Measurements from ENCODE around the gene SIGLEC12.
"Not testable (repeated sequence)": the region's sequence is repeated elsewhere in the genome, so short reads cannot be mapped to it uniquely, and the experiment has no call there.

The SIGLEC12 gene

DNA sequence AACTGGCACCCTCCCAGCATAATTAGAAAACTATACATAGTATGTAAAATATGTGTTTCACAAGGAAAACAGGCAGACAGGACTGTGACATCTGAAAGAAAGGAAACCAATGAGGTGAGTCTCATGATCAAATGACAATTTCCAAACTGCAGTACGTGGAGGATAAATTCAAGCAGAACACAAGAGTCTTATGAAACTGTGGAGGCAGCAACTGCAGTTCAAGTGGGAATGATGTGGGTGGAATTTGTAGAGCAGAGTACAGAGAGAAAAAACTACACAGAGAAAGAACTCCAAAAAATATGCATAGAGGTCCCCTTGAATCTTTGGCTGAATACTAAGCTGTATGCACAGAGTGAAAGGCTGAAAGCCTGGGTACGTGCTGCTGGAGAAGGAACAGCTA is 20.2 kb upstream of the SIGLEC12 start:
- DNase-seq, result no peak

DNA sequence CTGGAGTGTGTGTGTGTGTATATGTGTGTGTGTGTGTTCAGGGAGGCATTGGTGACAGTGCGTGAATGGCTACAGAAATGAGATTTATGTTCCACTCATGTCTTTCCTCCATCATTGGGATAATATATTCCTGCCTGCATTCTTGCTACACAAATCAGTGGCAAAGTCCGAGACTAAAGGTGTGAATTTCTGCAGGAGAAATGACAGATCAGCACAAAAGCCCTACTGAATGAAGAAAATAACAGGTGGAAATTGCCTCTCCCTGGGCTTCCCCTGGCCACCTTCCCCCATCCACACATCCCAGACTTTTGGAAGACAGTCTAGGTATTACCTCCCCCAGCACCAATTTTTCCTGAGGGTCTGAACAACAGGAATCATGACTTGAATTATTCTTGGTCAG is 19.8 kb upstream of the SIGLEC12 start:
- no peak for DNase-seq

DNA sequence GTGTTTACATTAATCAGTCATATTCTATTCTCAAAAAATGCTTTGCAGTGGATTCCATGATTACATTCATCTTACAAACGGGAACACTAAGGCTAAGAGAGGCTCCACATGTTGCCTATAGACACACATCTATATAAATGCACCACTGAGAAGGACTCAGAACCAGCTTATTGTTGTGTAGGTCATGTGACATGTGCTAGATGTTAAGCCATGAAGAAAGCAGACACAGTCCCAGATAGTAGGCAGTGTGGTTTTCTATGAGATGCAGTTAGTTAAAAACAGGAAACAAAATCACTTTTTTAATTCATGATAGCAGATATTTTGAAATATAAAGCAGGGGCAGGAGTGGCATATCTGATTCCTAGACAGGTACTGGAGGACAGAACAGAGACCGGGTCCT is 19.1 kb upstream of the SIGLEC12 start:
- no peak for DNase-seq

DNA sequence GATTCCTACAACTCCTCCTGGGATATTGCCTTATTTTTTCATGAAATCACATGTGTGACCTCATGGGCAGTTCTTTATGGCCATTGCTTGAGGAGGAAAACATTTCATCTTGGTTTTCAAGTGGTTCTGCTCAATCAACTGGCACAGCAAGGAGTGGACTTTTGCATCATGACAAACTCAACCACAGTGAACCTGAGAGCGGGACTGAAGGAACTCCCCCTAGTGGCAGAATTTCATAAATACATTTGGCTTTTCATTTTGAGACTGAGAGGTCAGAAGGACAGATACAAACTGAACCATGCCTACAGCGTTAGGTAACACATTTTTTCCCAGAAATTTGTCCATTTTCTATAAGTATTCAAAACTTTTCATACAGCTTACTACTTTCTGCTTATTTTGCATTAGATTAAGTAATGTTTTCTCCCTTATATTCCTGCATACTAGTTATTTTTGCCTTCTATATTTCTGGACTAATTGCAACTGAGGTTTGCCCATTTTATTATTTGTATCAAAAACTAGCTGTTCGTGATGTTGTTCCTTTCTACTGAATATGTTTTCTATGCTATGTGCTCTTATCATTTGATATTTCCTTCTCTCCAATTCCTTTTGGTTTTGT is 13.4 kb upstream of the SIGLEC12 start:
- DNase-seq, result no peak

DNA sequence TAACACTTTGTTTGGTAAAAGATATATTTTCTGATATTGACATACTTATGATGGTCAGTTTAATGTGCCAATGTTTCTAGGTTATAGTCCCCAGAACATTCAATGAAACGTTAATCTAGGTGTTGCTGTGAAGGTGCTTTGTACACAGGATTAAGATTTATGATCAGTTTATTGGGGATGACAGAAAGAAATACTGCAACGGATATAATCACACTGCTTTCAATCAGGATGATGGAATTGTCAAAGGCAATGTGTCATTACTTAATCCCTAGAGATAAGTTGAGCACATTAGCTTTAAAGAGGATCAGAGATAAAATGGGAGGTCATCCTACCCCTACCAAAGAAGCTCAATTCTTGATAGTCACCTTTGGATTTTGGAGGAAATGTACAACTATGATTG is 12.4 kb upstream of the SIGLEC12 start:
- no peak for DNase-seq

DNA sequence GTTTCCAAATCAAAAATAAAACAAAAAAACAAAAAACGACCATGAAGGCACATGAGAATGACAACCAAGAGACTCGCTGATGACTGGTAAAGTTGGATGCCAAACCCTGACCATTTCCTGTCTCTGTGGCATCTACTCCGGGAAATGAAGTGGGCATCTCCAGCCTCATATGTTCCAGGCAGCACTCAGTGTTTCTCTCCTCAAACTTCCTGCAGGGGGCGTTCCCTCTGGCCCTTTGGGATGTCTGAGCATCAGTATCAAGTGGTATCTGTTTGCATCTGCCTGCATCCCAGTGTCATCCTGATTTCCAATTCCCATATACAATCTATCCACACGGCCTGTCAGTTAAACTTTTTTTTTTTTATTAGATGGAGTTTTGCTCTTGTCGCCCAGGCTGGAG is 9.8 kb upstream of the SIGLEC12 start:
- no peak for DNase-seq

DNA sequence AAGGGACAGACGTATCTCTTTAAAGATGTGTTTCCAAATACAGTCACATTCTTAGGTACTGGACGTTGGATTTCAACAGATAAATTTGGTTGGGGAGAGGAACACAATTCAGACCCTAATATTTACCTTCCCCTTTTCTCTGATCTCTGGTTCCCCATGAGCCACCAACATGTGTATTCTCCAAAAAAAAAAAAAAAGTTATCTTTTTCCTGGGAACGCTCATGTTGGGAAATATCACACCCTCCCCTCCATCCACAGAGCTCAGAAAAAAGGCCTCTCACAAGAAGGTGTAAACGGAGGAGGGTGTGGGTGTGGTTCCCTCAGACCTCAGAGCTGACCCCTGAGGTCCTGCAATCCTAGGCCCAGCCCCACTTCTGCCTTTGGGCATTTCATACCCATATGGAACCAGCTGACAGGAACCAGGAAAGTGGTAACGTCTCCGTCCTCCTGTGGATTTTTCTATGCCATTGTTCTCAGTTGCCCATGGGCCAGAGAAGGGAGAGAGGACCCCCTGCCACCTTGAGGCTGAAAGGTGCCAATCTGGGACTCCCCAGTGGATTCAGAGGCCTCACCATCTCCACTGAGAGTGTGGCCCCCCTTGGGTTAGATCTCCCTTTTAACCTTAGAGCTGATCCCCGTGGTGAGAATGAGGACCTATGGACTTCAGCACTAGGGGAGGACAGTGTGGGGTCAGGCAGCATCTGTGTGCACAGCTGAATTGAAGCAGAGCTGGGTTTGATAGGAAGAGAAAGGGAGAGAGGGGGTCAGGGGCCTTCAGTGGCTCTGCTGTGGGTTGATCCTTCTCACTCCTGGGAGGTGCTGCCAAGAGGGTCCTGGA is 8.4 kb upstream of the SIGLEC12 start:
- DNase-seq, result no peak

DNA sequence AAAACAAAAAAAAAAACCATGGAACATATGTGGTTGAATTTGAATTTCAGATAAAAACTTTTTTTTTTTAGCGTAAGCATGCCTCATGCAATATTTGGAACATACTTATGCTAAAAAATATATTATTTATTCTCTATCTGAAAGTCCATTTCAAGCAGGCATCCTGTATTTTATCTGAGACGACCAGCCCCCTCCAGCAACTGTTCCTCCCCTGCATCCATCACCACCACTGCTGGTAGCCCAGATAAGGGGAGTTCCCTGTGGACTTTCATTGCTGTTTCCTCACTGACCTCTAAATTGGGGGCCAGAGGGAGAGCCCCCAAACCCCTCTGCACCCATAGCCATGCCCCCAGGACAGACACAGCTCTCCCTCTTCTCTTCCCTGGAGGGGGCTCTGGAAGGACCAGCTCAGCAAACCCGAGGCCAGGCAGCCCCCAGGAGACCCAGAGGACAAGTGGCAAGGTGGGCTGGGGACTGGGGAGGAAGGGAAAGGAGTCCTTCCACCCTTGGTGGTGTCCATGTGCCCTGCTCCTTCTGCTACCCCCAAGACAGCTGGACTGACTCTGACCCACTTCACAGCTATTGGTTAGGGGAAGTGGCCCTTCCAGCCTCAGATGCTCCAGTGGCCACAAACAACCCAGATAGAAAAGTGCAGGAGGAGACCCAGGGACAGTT is 6.6 kb upstream of the SIGLEC12 start:
- no peak for DNase-seq

DNA sequence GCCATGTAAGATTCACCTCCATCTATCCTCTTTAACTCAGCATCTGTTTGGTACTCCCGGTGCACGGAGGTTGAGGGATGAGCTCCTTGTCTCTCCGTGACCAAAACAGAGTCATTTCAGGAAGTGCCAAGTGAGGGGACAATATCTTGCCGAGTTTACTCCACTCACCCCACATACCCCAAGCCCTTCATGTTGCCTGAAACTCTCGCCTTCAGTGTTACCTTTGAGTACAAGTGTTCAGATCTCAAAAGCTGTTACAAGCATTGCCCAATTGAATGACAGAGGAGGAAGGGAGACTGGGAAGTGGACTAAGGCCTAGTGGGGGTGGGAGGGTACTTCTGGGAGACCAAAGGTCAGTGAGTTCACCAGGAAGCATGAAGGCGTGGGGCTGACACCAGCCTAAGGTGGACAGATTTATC is 6.0 kb upstream of the SIGLEC12 start:
- no peak for DNase-seq

DNA sequence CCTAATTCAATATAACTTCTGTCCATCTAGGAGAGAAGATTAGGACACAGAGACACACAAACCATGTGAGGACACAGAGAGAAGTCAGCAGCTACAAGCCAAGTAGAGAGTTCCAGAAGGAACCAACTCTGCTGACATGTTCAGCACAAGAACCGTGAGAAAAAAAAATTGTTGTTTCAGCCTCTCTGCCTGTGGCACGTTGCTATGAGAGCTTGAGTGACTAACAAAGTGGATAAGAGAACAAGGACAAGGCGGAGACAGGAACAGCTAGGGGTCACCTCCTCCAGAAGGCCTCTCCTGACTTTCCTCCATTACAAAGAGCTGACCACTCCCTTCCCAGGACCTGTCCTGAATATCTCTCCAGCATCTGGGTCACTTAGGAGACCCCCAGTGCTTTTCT is 5.6 kb upstream of the SIGLEC12 start:
- no peak for DNase-seq

DNA sequence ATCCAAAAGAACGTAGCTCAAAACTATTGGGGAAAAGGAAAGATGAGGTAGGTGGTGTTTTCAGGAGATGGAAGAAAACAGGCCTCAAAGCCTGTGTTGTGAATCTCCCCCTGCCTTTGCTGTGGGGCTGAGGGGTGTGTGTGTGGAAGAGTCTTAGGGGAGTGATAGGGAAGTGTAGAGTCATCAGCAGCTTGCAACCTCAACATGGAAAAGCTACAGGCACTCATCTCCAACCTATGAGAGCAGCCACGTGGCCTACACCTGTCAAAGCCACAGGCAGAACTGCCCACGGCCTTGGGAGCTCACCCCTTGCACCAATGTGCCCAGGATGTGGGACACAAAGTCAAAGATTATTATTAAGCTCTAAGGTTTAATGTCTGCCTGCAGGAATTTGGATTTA is 4.3 kb upstream of the SIGLEC12 start:
- no peak for DNase-seq

DNA sequence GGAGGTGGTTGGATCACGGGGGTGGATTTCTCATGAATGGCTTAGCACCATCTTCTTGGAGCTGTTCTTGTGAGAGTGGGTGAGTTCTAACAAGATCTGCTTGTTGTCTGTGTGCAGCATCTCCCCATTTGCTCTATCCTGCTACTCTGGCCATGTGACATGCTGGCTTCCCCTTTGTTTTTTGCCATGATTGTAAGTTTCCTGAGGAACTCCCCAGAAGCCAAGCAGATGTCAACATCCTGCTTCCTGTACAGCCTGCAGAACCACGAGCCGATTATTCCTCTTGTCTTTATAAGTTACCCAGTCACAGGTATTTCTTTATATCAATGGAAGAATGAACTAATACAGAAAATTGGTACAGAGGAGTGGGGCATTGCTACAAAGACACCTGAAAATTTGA is 2.3 kb upstream of the SIGLEC12 start:
- no peak for DNase-seq

DNA sequence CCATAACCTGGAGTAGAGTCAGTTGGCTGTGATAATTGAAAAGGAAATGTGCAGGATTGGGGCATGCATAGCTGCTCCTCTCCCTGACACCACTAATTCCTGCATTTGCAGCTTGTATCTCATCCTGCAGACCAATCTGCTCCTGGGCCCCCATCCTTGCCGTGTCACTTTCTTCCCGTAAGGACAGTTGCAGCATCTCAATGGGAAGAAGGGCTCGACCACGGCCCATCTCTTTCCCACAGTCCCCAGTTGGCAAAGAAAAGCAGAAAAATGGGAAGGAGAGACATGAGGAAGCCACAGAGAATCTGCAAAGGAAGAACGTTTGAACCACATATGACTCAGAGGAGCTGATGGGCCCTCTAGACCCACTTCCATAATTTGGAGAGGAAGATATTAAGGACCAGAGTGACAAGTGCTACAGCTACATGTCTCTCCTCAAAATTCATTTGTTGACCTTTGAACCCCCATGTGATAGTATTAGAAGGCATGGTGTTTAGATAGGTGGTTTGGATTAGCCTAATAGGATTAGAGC is 1.8 kb upstream of the SIGLEC12 start:
- no peak for DNase-seq

DNA sequence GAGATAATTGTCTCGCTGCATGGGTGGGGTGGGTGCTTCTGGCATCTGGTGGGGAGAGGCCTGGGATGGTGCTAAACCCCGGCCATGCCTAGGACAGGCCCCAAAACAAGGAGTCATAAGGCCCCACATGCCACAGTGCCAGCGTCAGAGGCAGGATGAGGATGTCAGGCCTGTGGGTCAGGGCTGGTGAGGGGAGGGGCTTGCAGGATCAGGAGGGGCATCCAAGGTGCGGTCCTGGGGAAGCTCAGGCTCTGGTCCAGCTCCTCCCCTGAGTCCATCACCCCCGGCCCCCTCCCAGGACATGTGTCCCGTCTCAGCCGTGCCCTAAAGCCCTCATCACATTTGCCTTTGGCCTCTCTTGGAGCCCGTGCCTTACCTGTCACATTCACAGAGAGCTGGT is 669 bp downstream of the SIGLEC12 start:
- not testable (repeated sequence) for DNase-seq

DNA sequence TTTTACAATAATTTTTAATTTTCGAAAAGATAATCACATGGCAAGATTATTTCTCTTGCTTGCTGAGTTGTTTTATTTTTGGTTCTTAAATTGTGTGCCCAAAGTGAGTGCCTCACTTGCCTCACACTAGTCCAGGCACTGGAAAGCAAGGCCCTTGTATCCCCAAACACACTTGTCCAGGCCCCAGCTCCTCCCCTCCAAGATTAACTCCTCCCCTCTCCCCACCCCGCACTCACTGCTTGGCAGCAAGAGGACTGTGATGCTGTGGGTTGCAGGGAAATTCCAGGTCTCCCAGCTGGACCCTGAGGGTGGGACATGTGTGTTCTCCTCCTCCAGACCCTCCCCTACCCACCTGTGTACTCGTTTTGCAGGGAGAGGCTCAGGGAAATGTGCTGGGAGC is 3.9 kb downstream of the SIGLEC12 start:
- no peak for DNase-seq

DNA sequence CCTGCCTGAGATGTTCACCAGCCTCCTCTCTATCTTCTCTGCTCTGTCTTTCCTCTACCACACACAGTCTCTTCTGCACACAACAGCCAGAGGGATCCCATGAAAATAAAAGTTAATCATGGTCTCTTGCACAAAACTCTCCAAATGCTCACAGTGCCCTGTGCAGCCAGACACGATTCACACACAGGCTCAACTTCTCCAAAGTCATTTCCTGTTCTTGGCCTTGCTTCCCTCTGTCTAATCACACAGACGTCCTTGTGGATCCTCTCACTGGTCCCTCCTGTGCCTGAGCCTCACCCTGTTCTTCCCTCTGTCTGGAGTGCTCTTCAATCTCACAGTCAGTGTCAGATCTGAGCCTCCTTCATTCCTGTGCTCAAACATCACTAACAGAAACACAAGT is 7.8 kb downstream of the SIGLEC12 start:
- no peak for DNase-seq

DNA sequence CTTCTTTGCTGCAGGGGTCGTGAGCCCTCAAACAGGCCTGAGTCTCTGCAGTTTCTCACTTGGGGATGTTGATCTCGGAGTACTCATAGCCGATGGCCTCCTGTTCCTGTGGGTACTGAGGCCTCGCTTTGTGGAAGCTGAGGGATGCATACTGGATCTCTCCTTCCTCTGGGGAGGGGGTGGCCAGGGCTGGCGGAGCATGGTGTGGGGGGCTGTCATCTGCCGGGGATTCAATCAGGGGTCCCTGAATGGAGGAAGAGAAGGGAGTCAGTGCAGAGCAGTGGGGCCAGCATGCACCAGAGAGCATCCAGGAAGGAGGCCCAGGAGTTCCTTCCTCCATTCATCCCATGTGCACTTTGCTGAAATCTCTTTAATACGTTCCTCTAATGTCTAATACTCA is 10.0 kb downstream of the SIGLEC12 start:
- no peak for DNase-seq

DNA sequence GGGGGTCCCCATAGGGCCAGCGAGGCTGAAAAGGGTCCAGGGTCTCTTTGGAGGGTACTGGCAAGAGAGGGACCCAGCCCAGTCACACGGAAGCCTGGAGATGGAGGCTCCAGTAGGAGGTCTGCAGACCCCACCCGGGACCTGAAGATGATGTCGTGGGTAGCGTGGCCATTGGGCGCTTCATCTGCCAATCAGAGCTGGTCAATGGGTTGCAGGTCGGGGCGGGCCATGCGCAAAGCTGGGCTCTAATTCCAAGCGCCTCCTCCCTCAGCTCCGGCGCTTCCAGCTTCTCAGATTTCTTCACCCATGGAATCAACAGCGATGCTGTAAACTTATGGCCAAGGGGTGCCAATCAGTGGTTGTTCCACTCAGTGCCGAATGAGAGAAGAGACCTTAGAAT is 10.9 kb downstream of the SIGLEC12 start:
- no peak for DNase-seq

DNA sequence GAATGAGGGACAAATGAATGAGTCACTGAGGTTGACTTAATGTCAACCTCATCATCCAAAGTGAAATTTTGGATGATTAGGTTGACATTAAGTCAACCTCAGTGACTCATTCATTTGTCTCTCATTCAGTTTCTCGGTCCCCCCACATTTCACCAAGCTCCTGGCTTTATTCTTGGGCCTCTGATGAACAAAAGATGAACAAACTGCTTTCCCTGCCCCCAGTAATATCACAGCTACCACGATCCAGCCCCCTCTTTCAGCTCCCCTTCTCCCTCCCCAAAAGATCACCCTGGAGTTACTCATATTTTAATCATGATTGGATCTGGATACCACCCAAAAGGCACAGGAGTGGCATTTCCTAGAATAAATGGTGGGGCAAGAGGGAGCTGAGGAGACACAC is 12.5 kb downstream of the SIGLEC12 start:
- no peak for DNase-seq

DNA sequence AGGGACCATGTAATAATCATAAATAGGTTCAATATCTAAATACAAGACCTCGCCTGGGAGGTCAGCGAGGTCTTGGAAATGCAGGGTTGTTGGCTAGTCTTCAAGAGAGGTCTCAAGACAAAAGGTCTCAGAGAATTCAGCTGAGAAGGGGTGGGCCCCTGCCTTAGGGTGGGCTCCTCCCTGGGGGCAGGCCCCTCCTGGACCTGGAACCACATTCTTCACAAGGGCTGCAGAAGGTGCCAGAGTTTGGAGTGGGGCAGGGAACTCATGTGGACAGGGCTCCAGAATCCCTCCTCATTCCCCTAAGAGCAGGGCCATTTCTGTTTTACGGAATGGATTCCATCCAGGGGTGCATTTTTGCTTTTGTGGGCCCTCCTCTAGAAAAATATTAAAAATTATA is 13.1 kb downstream of the SIGLEC12 start:
- DNase-seq, result no peak

DNA sequence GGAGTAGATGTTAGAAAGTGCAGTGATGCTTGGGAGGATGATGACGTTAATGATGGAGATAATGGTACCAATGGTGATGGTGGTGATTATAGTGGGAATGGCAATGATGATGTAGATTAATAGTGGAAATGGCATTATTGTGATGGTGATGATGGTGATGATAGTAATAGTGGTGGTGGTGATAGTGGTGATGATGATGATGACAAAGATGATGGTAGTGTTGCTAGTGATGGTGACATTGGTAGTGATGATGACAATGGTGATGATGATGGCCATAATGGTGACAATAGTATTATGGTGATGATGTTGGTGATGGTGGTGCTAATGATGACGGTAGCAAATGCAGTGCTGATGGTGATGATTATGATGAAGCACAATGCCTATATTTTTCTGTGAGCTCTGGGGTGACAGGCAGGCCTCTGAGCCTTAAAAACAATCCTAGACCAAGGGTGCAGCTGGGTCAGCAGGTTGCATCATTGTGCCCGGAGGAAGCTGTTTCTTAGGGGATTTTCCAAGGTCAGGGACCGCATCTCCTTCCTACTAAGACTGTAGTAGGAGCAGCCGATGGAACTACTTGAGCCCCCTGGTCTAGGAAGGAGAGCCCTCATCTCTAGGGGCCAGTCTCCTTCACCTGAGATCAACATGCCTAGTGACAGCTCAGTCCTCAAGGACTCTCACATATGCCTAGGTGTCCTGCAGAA is 15.5 kb downstream of the SIGLEC12 start:
- DNase-seq, result no peak

DNA sequence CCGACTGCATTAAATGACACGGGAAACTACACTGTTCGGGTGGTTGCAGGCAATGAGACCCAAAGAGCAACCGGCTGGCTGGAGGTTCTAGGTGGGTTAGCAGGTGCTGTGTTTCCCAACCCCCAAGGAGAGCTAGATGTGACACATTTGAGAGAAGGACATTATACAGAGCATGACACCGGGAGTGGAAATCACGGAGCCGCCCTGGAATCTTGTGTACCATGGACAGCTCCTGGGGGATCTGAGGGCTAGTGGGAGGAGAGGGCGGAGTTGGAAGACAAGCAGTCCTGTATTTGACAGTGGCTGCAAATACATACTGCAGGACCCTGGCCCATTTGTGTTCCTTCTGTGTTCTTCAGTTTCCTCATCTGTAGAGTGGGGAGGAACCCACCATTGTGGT is 21.0 kb downstream of the SIGLEC12 start:
- no peak for DNase-seq
